ENCODE data around the gene ACP7.

ACP7 gene

GRCh38 chr19:39128516-39129079 is 44.4 kb downstream of the ACP7 start:
- Histone ChIP-seq H3K9me2 (replicated peaks; ENCODE audit: control insufficient read depth, low read length) (no peaks in the 10 kb centered on the region), H3K4me3 (ENCODE audit: low read length) (no peak overlapping the region), H3K9me3 (ENCODE audit: control insufficient read depth, insufficient read depth, low read length) (no peaks in the 10 kb centered on the region), H3F3A (ENCODE audit: control insufficient read depth, insufficient read depth) (no peaks in the 10 kb centered on the region), H3K4me1 (ENCODE audit: control insufficient read depth, low read length) (peaks cover 13% of the 10 kb centered on the region), H3K4me2 (ENCODE audit: low read length) (no peak overlapping the region), H4K20me1 (ENCODE audit: control insufficient read depth, insufficient read depth, low read depth, low read length) (no peaks in the 10 kb centered on the region; the same call in 1 of the 2 replicates), H3K27ac (ENCODE audit: low read depth, low read length) (no peak overlapping the region), H3K79me2 (ENCODE audit: control insufficient read depth, low read length) (peaks cover 54% of the 10 kb centered on the region), H3K36me3 (ENCODE audit: control insufficient read depth, low read length) (no peaks in the 10 kb centered on the region), H3K27me3 (ENCODE audit: control insufficient read depth, low read length) (no peaks in the 10 kb centered on the region)
- TF ChIP-seq CTCF (IDR thresholded peaks at IDR 0.05; ENCODE audit: low read depth, low read length, poor library complexity, severe bottlenecking), result no peak
- no peak for TF ChIP-seq EZH2phosphoT487 (IDR thresholded peaks at IDR 0.05; ENCODE audit: borderline replicate concordance, low read length)

GRCh38 chr19:39129116-39129515 is 44.9 kb downstream of the ACP7 start:
- Histone ChIP-seq H3K79me2 (ENCODE audit: control insufficient read depth, low read length) (peaks cover 55% of the 10 kb centered on the region), H3K27me3 (ENCODE audit: control insufficient read depth, low read length) (no peaks in the 10 kb centered on the region), H4K20me1 (ENCODE audit: control insufficient read depth, insufficient read depth, low read depth, low read length) (no peaks in the 10 kb centered on the region; the same call in 1 of the 2 replicates), H3K4me3 (ENCODE audit: low read length) (no peak overlapping the region), H3K36me3 (ENCODE audit: control insufficient read depth, low read length) (no peaks in the 10 kb centered on the region), H3F3A (ENCODE audit: control insufficient read depth, insufficient read depth) (no peaks in the 10 kb centered on the region), H3K27ac (ENCODE audit: low read depth, low read length) (no peak overlapping the region), H3K4me2 (ENCODE audit: low read length) (no peak overlapping the region), H3K9me2 (replicated peaks; ENCODE audit: control insufficient read depth, low read length) (no peaks in the 10 kb centered on the region), H3K4me1 (ENCODE audit: control insufficient read depth, low read length) (peaks cover 13% of the 10 kb centered on the region), H3K9me3 (ENCODE audit: control insufficient read depth, insufficient read depth, low read length) (no peaks in the 10 kb centered on the region)
- TF ChIP-seq EZH2phosphoT487 (IDR thresholded peaks at IDR 0.05; ENCODE audit: borderline replicate concordance, low read length) (no peak), CTCF (IDR thresholded peaks at IDR 0.05; ENCODE audit: low read depth, low read length, poor library complexity, severe bottlenecking) (no peak)

- H3K9me3 ChIP-seq (ENCODE audit: control insufficient read depth, insufficient read depth, low read length), result no peaks in the 10 kb centered on the region
- H3K27ac ChIP-seq (ENCODE audit: low read depth, low read length), result no peak overlapping the region
- TF ChIP-seq EZH2phosphoT487 (IDR thresholded peaks at IDR 0.05; ENCODE audit: borderline replicate concordance, low read length) (no peak), CTCF (IDR thresholded peaks at IDR 0.05; ENCODE audit: low read depth, low read length, poor library complexity, severe bottlenecking) (no peak)
- no peak overlapping the region for H3K4me2 ChIP-seq (ENCODE audit: low read length)
- no peaks in the 10 kb centered on the region for H3F3A ChIP-seq (ENCODE audit: control insufficient read depth, insufficient read depth)
- H3K4me1 ChIP-seq (ENCODE audit: control insufficient read depth, low read length), result peaks cover 13% of the 10 kb centered on the region
- H3K36me3 ChIP-seq (ENCODE audit: control insufficient read depth, low read length), result no peaks in the 10 kb centered on the region
- H3K4me3 ChIP-seq (ENCODE audit: low read length), result no peak overlapping the region
- peaks cover 58% of the 10 kb centered on the region for H3K79me2 ChIP-seq (ENCODE audit: control insufficient read depth, low read length)
- no peaks in the 10 kb centered on the region for H3K9me2 ChIP-seq (replicated peaks; ENCODE audit: control insufficient read depth, low read length)
- H4K20me1 ChIP-seq (ENCODE audit: control insufficient read depth, insufficient read depth, low read depth, low read length), result no peaks in the 10 kb centered on the region; the same call in 1 of the 2 replicates
- H3K27me3 ChIP-seq (ENCODE audit: control insufficient read depth, low read length), result no peaks in the 10 kb centered on the region
Measured at GRCh38 chr19:39130337-39131254, 46.4 kb downstream of the ACP7 start.
